H1 (cell line): ENCODE data around the gene KRT75. TPM values are rescaled to one million over a fixed set of nuclear protein-coding genes. Genes with fewer than 3 reads are reported as not detected.
A peak's percentile ranks its signal among the peaks of the same experiment; 100 is the strongest.

Source experiments
- CTCF ChIA-PET: fragments of 300-600 bp; sonication (Branson Sonifier 250); formaldehyde crosslinking; loops from one replicate; lab custom pipeline; 2021; ENCODE audit not compliant: partially characterized antibody; lab: Charles Lee
- POLR2A ChIA-PET: fragments of 300-600 bp; sonication (Branson Sonifier 250); formaldehyde crosslinking; loops from one replicate; lab custom pipeline; 2021; ENCODE audit warnings: inconsistent platforms; ENCODE audit not compliant: partially characterized antibody; lab: Charles Lee
- DNase-seq, 2 experiments: peaks; one replicate each; pipeline versions ENCODE4 v3.0.0 to v3.0.0-alpha.2; 2010 to 2022; ENCODE audit warnings: low spot score in 2 of 2, low read depth in 1 of 2, mixed read lengths in 1 of 2
- FAIRE-seq: peaks from 2 replicates; lab custom pipeline; 2011; peaks lifted over from hg19 to GRCh38; lab: Jason Lieb, UNC
- H2AFZ ChIP-seq: 2 replicates; pipeline ENCODE4 v1.8.1; 2012; ENCODE audit warnings: low read length, inconsistent platforms
- H2AK5ac ChIP-seq: 2 replicates; pipeline ENCODE4 v1.6.1; 2013; ENCODE audit warnings: low read depth, low read length
- H2BK120ac ChIP-seq: replicated peaks from 2 replicates; pipeline ENCODE3; 2013; ENCODE audit warnings: low read depth, low read length, inconsistent platforms
- H2BK12ac ChIP-seq: 2 replicates; pipeline ENCODE4 v1.6.1; 2013; ENCODE audit warnings: low read depth, low read length
- H2BK15ac ChIP-seq: 2 replicates; pipeline ENCODE4 v1.6.1; 2013; ENCODE audit warnings: low read length
- H2BK20ac ChIP-seq: 2 replicates; pipeline ENCODE4 v1.6.1; 2013; ENCODE audit warnings: low read length
- H2BK5ac ChIP-seq: 2 replicates; pipeline ENCODE4 v1.6.1; 2013; ENCODE audit warnings: low read depth, low read length
- H3K14ac ChIP-seq: 2 replicates; pipeline ENCODE4 v1.6.1; 2013; ENCODE audit warnings: inconsistent platforms; ENCODE audit not compliant: insufficient read length
- H3K18ac ChIP-seq: 2 replicates; pipeline ENCODE4 v1.6.1; 2013; ENCODE audit warnings: low read length; ENCODE audit errors: extremely low read depth
- H3K23ac ChIP-seq: 2 replicates; pipeline ENCODE4 v1.6.1; 2013; ENCODE audit warnings: inconsistent platforms; ENCODE audit not compliant: insufficient read length
- H3K23me2 ChIP-seq: 2 replicates; pipeline ENCODE4 v1.6.1; 2013; ENCODE audit warnings: low read depth, low read length
- H3K27ac ChIP-seq: 2 replicates; pipeline ENCODE4 v1.6.1; 2011; ENCODE audit warnings: low read depth, low read length, inconsistent platforms
- H3K27me3 ChIP-seq, 4 experiments: replicated peaks in 1 of 4; 1 replicate in 1 of 4; 2 replicates in 3 of 4; pipeline versions ENCODE4 v1.6.1 to v1.8.1; 2011 to 2013; ENCODE audit warnings: low read length in 3 of 4, mild to moderate bottlenecking in 3 of 4, inconsistent platforms in 2 of 4, mixed read lengths in 2 of 4, moderate library complexity in 1 of 4; ENCODE audit not compliant: control insufficient read depth in 3 of 4, insufficient read depth in 3 of 4; ENCODE audit errors: extremely low read depth in 1 of 4
- H3K36me3 ChIP-seq, 4 experiments: 2 replicates each; pipeline versions ENCODE4 v1.6.1 to v1.8.1; 2011 to 2013; ENCODE audit warnings: mild to moderate bottlenecking in 4 of 4, low read length in 3 of 4, moderate library complexity in 2 of 4, control low read depth in 1 of 4, inconsistent platforms in 1 of 4; ENCODE audit not compliant: insufficient read depth in 4 of 4, control insufficient read depth in 2 of 4
- H3K4ac ChIP-seq: replicated peaks from 2 replicates; pipeline ENCODE3; 2013; ENCODE audit warnings: low read length, low read depth, mixed read lengths, inconsistent platforms; ENCODE audit not compliant: insufficient read length
- H3K4me1 ChIP-seq, 4 experiments: replicated peaks in 1 of 4; 1 replicate in 1 of 4; 2 replicates in 3 of 4; pipeline versions ENCODE4 v1.6.1 to v1.8.1; 2011 to 2013; ENCODE audit warnings: low read length in 3 of 4, inconsistent platforms in 2 of 4, mixed read lengths in 1 of 4; ENCODE audit not compliant: insufficient read depth in 4 of 4, control insufficient read depth in 3 of 4
- H3K4me2 ChIP-seq, 2 experiments: 2 replicates each; pipeline versions ENCODE4 v1.6.1 to v1.8.1; 2011 to 2013; ENCODE audit warnings: low read depth in 2 of 2, low read length in 2 of 2, control low read depth in 1 of 2, inconsistent platforms in 1 of 2, mild to moderate bottlenecking in 1 of 2; ENCODE audit not compliant: insufficient read depth in 1 of 2
- H3K4me3 ChIP-seq, 4 experiments: fragments of 200-600, 300-600 bp in 1 of 4; sonication (generic), shearing (Covaris generic), sonication (Bioruptor Twin) in 1 of 4; 2 replicates each; pipeline versions ENCODE4 v1.5.1 to v1.8.1; 2011 to 2016; ENCODE audit warnings: low read length in 4 of 4, low read depth in 3 of 4, control low read depth in 2 of 4, inconsistent platforms in 2 of 4, mild to moderate bottlenecking in 2 of 4, mixed read lengths in 1 of 4, moderate library complexity in 1 of 4; ENCODE audit not compliant: insufficient read depth in 2 of 4; ENCODE audit errors: extremely low read depth in 1 of 4
- H3K56ac ChIP-seq: replicated peaks from 2 replicates; pipeline ENCODE3; 2013; ENCODE audit warnings: low read depth, mild to moderate bottlenecking, mixed read lengths, low read length, inconsistent platforms; ENCODE audit not compliant: insufficient read length
- H3K79me1 ChIP-seq: 2 replicates; pipeline ENCODE4 v1.6.1; 2013; ENCODE audit warnings: low read depth, low read length, control low read depth
- H3K79me2 ChIP-seq, 2 experiments: 2 replicates each; pipeline versions ENCODE4 v1.6.1 to v1.8.1; 2012 to 2013; ENCODE audit warnings: low read length in 2 of 2, mild to moderate bottlenecking in 2 of 2, inconsistent platforms in 1 of 2; ENCODE audit not compliant: insufficient read depth in 2 of 2, control insufficient read depth in 1 of 2
- H3K9ac ChIP-seq, 4 experiments: replicated peaks in 1 of 4; 1 replicate in 1 of 4; 2 replicates in 3 of 4; pipeline versions ENCODE4 v1.6.1 to v1.8.1; 2011 to 2013; ENCODE audit warnings: low read depth in 3 of 4, low read length in 3 of 4, control low read depth in 2 of 4, mild to moderate bottlenecking in 2 of 4, moderate library complexity in 2 of 4, inconsistent platforms in 1 of 4; ENCODE audit errors: extremely low read depth in 1 of 4
- H3K9me3 ChIP-seq, 2 experiments: 2 replicates each; pipeline versions ENCODE4 v1.6.1 to v1.8.1; 2012 to 2013; ENCODE audit warnings: mild to moderate bottlenecking in 2 of 2, moderate library complexity in 2 of 2, control low read depth in 1 of 2, inconsistent platforms in 1 of 2, low read depth in 1 of 2, low read length in 1 of 2, mixed read lengths in 1 of 2; ENCODE audit not compliant: insufficient read depth in 2 of 2
- H4K20me1 ChIP-seq, 2 experiments: replicated peaks in 1 of 2; 2 replicates each; pipeline versions ENCODE3 to v1.8.1; 2011 to 2013; ENCODE audit warnings: inconsistent platforms in 2 of 2, low read length in 2 of 2, mild to moderate bottlenecking in 1 of 2; ENCODE audit not compliant: insufficient read depth in 2 of 2, control insufficient read depth in 1 of 2
- H4K5ac ChIP-seq: 2 replicates; pipeline ENCODE4 v1.6.1; 2013; ENCODE audit warnings: low read length, low read depth, mixed read lengths, inconsistent platforms; ENCODE audit not compliant: insufficient read length
- H4K8ac ChIP-seq: 2 replicates; pipeline ENCODE4 v1.8.0; 2013; ENCODE audit warnings: mild to moderate bottlenecking, moderate library complexity, low read length, inconsistent platforms; ENCODE audit not compliant: insufficient read depth; ENCODE audit errors: extremely low read depth
- H4K91ac ChIP-seq: replicated peaks from 2 replicates; pipeline ENCODE3; 2013; ENCODE audit warnings: low read length, mixed read lengths, inconsistent platforms; ENCODE audit not compliant: insufficient read length
- CEBPB ChIP-seq: IDR thresholded peaks from 2 replicates; pipeline ENCODE4 v1.6.1; 2012; ENCODE audit warnings: low read depth, low read length
- HDAC2 ChIP-seq, 2 experiments: fragments of 300-600 bp in 1 of 2; sonication (generic) in 1 of 2; IDR thresholded peaks; 2 replicates each; pipeline ENCODE4 v1.6.1; 2011 to 2012; ENCODE audit warnings: low read depth in 2 of 2, low read length in 2 of 2, mild to moderate bottlenecking in 2 of 2, moderate library complexity in 2 of 2, borderline replicate concordance in 1 of 2, inconsistent platforms in 1 of 2
- RXRA ChIP-seq: IDR thresholded peaks from 2 replicates; pipeline ENCODE4 v1.6.1; 2011; ENCODE audit warnings: low read depth, mild to moderate bottlenecking, low read length, moderate library complexity; ENCODE audit not compliant: insufficient read depth
- WGBS, 2 experiments: shearing (Covaris generic) in 1 of 2; methylation state at CpG; one replicate each; pipeline versions ENCODE4 v1.1.6 to v1.1.7; 2013 to 2015; ENCODE audit warnings: low lambda C conversion rate in 2 of 2, mixed read lengths in 2 of 2, inconsistent platforms in 1 of 2, low coverage in 1 of 2, missing lambda C conversion rate in 1 of 2; ENCODE audit not compliant: insufficient replicate concordance in 2 of 2, insufficient coverage in 1 of 2, insufficient read length in 1 of 2; ENCODE audit errors: extremely low coverage in 1 of 2, missing lambda C conversion rate in 1 of 2; 5-methylcytosine and 5-hydroxymethylcytosine counted together
- polyA plus RNA-seq, 7 experiments: library from polyadenylated mRNA; depleted of rRNA in 3 of 7; stranded (reverse) in 5 of 7; unstranded in 2 of 7; fragments of >200 nt in 5 of 7; fragments of 200-250 nt in 2 of 7; gene quantifications; 1 replicate in 5 of 7; 2 replicates in 1 of 7; 4 replicates in 1 of 7; pipeline versions ENCODE4 v1.2.1 to v1.2.3, GENCODE V29; 2011 to 2013; ENCODE audit warnings: missing spikeins in 2 of 7, mixed read lengths in 2 of 7
- total RNA-seq: library from RNA; stranded (reverse); fragmentation: NEBNext Ultra II Directional; extraction: Animal tissue kit (Norgen Biotek cat#: 25700); gene quantifications from 2 replicates; pipeline ENCODE4 v1.2.1, GENCODE V29; 2021

KRT75 gene
- total and polyA plus RNA-seq, 2 of the 8 experiments (the other 6 are each of a cell fraction or from before 2014, with no cell fraction given) = not detected

GRCh38 chr12:52455821-52456220, 21.6 kb upstream of the KRT75 start:
- DNase-seq = no peak
- H3K79me2 ChIP-seq = no peaks in the 10 kb centered on the region
- H3K36me3 ChIP-seq = no peaks in the 10 kb centered on the region
- H3K79me1 ChIP-seq = no peaks in the 10 kb centered on the region
- no peak overlapping the region for H2BK5ac ChIP-seq
- TF ChIP-seq HDAC2 (IDR thresholded peaks at IDR 0.05; ENCODE audit: borderline replicate concordance in 1 of 2, low read depth in 2 of 2, low read length in 2 of 2) (no peak), RXRA (no peak), CEBPB (peak; percentile 41; the same call in 1 of the 2 replicates)
- ChIA-PET CTCF (interaction anchor here (1.0 kb wide), 1 partner anchor 11 kb away, joined by 3 read pairs; no protein-coding TSS in a partner anchor), POLR2A (interaction anchor here (0.5 kb wide), 1 partner anchor 85 kb away, joined by 3 read pairs; no protein-coding TSS in a partner anchor)
- no peak overlapping the region for H2AFZ ChIP-seq
- no peak overlapping the region for H3K14ac ChIP-seq
- H4K5ac ChIP-seq = no peak overlapping the region
- no peak overlapping the region for H3K4me3 ChIP-seq
- H3K4me2 ChIP-seq = no peak overlapping the region
- H4K8ac ChIP-seq = no peak overlapping the region
- 82% methylated on average over 1 of the region's 1 CpG; no CpG with 5 or more reads in 1 of the 2 experiments for WGBS, 2 experiments
- 0 out of 2 replicates have a peak overlapping the region, but pooled peaks have one; percentile 72 for H2BK15ac ChIP-seq
- peak overlapping the region; percentile 39; the same call in 1 of the 2 replicates for H2BK12ac ChIP-seq
- no peak overlapping the region for H4K91ac ChIP-seq
- no peak overlapping the region for H3K18ac ChIP-seq
- no peaks in the 10 kb centered on the region for H3K4me1 ChIP-seq
- no peaks in the 10 kb centered on the region for H3K27me3 ChIP-seq
- no peak overlapping the region for H3K9ac ChIP-seq
- H2BK120ac ChIP-seq = no peak overlapping the region
- no peaks in the 10 kb centered on the region for H3K23me2 ChIP-seq
- no peaks in the 10 kb centered on the region for H3K9me3 ChIP-seq
- no peak overlapping the region for H3K23ac ChIP-seq
- FAIRE-seq = no peak
- no peaks in the 10 kb centered on the region for H4K20me1 ChIP-seq
- H2BK20ac ChIP-seq = no peak overlapping the region
- H2AK5ac ChIP-seq = no peak overlapping the region
- no peak overlapping the region for H3K27ac ChIP-seq
- H3K4ac ChIP-seq = no peak overlapping the region
- no peak overlapping the region for H3K56ac ChIP-seq
